GM23338 (cell line): ENCODE measurements around the gene PPFIBP1. TPM values are rescaled to one million over a fixed set of nuclear protein-coding genes. Genes with fewer than 3 reads are reported as not detected.

Experiments
- ATAC-seq: fragments of 200-7000 bp; cut with Tn5 transposase; 3 replicates; pipeline ENCODE4 v1.9.1; 2020
- DNase-seq: peaks from one replicate; pipeline ENCODE4 v3.0.0-alpha.2; 2015; ENCODE audit warnings: low spot score
- H2AFZ ChIP-seq: fragments of 200-600 bp; sonication (generic); 2 replicates; pipeline ENCODE4 v1.8.0; 2016; ENCODE audit warnings: antibody characterized with exemption, mild to moderate bottlenecking, moderate library complexity
- H3F3A ChIP-seq: fragments of 200-600 bp; sonication (generic); replicated peaks from 2 replicates; pipeline ENCODE4 v1.8.0; 2017; ENCODE audit warnings: antibody characterized with exemption, mixed run types, low read depth
- H3K27ac ChIP-seq: fragments of 200-600 bp; sonication (generic); 2 replicates; pipeline ENCODE4 v1.6.1; 2016; ENCODE audit warnings: low read depth
- H3K27me3 ChIP-seq: fragments of 200-600 bp; sonication (generic); 2 replicates; pipeline ENCODE4 v1.8.0; 2016; ENCODE audit warnings: mild to moderate bottlenecking, mixed run types, moderate library complexity; ENCODE audit not compliant: insufficient read depth
- H3K36me3 ChIP-seq: fragments of 200-600 bp; sonication (generic); 2 replicates; pipeline ENCODE4 v1.8.0; 2016; ENCODE audit warnings: mild to moderate bottlenecking; ENCODE audit not compliant: insufficient read depth
- H3K4me1 ChIP-seq: fragments of 200-600 bp; sonication (generic); 2 replicates; pipeline ENCODE4 v1.8.0; 2016; ENCODE audit warnings: mild to moderate bottlenecking, moderate library complexity; ENCODE audit not compliant: insufficient read depth
- H3K4me2 ChIP-seq: fragments of 200-600 bp; sonication (generic); 2 replicates; pipeline ENCODE4 v1.7.1; 2017; ENCODE audit warnings: mixed run types
- H3K4me3 ChIP-seq: fragments of 200-600 bp; sonication (generic); 2 replicates; pipeline ENCODE4 v1.6.1; 2016; ENCODE audit warnings: mixed run types
- H3K79me2 ChIP-seq: fragments of 200-600 bp; sonication (generic); replicated peaks from 2 replicates; pipeline ENCODE4 v1.8.0; 2017; ENCODE audit warnings: mild to moderate bottlenecking; ENCODE audit not compliant: insufficient read depth
- H3K9me2 ChIP-seq: fragments of 200-600 bp; sonication (generic); 2 replicates; pipeline ENCODE4 v1.8.0; 2017; ENCODE audit not compliant: insufficient read depth
- H4K20me1 ChIP-seq: fragments of 200-600 bp; sonication (generic); replicated peaks from 2 replicates; pipeline ENCODE4 v1.8.0; 2017; ENCODE audit warnings: mild to moderate bottlenecking; ENCODE audit not compliant: insufficient read depth
- H3K27ac Mint-ChIP-seq: 2 replicates; pipeline ENCODE4 v1.8.0; 2020; ENCODE audit warnings: inconsistent platforms, mild to moderate bottlenecking, moderate library complexity, mixed read lengths
- H3K27me3 Mint-ChIP-seq: 3 replicates; pipeline ENCODE4 v1.8.0; 2022; ENCODE audit warnings: low read depth, mild to moderate bottlenecking, moderate library complexity, mixed read lengths, inconsistent platforms; ENCODE audit not compliant: insufficient read depth, poor library complexity
- H3K36me3 Mint-ChIP-seq: 3 replicates; pipeline ENCODE4 v1.8.0; 2021; ENCODE audit warnings: low read depth, mild to moderate bottlenecking, inconsistent platforms, moderate library complexity, mixed read lengths
- H3K4me1 Mint-ChIP-seq: 3 replicates; pipeline ENCODE4 v1.8.0; 2020; ENCODE audit warnings: mild to moderate bottlenecking, inconsistent platforms, mixed read lengths
- H3K4me3 Mint-ChIP-seq: 3 replicates; pipeline ENCODE4 v1.8.0; 2021; ENCODE audit warnings: moderate library complexity, mild to moderate bottlenecking, inconsistent platforms, mixed read lengths
- H3K9me3 Mint-ChIP-seq: 3 replicates; pipeline ENCODE4 v1.8.0; 2020; ENCODE audit warnings: moderate library complexity, mild to moderate bottlenecking, inconsistent platforms, mixed read lengths
- CREB1 ChIP-seq: fragments of 250-450 bp; sonication (Bioruptor Pico); IDR thresholded peaks from 2 replicates; pipeline ENCODE4 v1.5.0; 2020; ENCODE audit warnings: low read depth, mild to moderate bottlenecking, moderate library complexity
- CTCF ChIP-seq, 2 experiments: fragments of 200-600 bp in 1 of 2; sonication (generic) in 1 of 2; conservative IDR thresholded peaks; 2 replicates each; pipeline versions ENCODE4 v1.5.1 to v1.6.1; 2016 to 2017; ENCODE audit warnings: antibody characterized with exemption in 2 of 2, low read depth in 2 of 2, mild to moderate bottlenecking in 2 of 2, moderate library complexity in 1 of 2
- EZH2 ChIP-seq: fragments of 200-600 bp; sonication (generic); IDR thresholded peaks from one replicate; pipeline ENCODE4 v1.8.0; 2017; ENCODE audit warnings: antibody characterized with exemption, mild to moderate bottlenecking, low read depth; ENCODE audit not compliant: unreplicated experiment
- EZH2phosphoT487 ChIP-seq: fragments of 200-600 bp; sonication (generic); IDR thresholded peaks from one replicate; pipeline ENCODE4 v1.8.1; 2018; ENCODE audit warnings: antibody characterized with exemption; ENCODE audit not compliant: unreplicated experiment
- JUNB ChIP-seq: IDR thresholded peaks from one replicate; pipeline ENCODE4 v1.6.1; 2016; ENCODE audit warnings: antibody characterized with exemption; ENCODE audit not compliant: unreplicated experiment
- NANOG ChIP-seq: IDR thresholded peaks from 2 replicates; pipeline ENCODE4 v1.6.1; 2016; ENCODE audit warnings: antibody characterized with exemption, borderline replicate concordance
- POLR2AphosphoS5 ChIP-seq: IDR thresholded peaks from 2 replicates; pipeline ENCODE4 v1.6.1; 2016; ENCODE audit warnings: antibody characterized with exemption, low read depth
- STAT1 ChIP-seq: IDR thresholded peaks from one replicate; pipeline ENCODE4 v1.6.1; 2016; ENCODE audit warnings: antibody characterized with exemption; ENCODE audit not compliant: unreplicated experiment
- ZNF114 ChIP-seq: fragments of 250-450 bp; sonication (Bioruptor Pico); IDR thresholded peaks from 2 replicates; pipeline ENCODE4 v1.5.0; 2020; ENCODE audit warnings: mild to moderate bottlenecking, moderate library complexity
- ZNF331 ChIP-seq: fragments of 250-450 bp; sonication (Bioruptor Pico); IDR thresholded peaks from 2 replicates; pipeline ENCODE4 v1.5.0; 2020; ENCODE audit warnings: low read depth, mild to moderate bottlenecking, moderate library complexity
- ZNF462 ChIP-seq: fragments of 250-450 bp; sonication (Bioruptor Pico); IDR thresholded peaks from 2 replicates; pipeline ENCODE4 v1.5.0; 2020; ENCODE audit warnings: mild to moderate bottlenecking, moderate library complexity
- polyA plus RNA-seq: library from polyadenylated mRNA; unstranded; fragments of >200 nt; fragmentation: Nextera tagmentation; extraction: Ambion mirVana; gene quantifications from 2 replicates; pipeline ENCODE4 v1.2.1, GENCODE V29; 2016
- total RNA-seq: library from RNA; depleted of rRNA; stranded (reverse); fragments of >200 nt; shearing (Covaris generic); gene quantifications from 2 replicates; pipeline ENCODE4 v1.2.3, GENCODE V29; 2014
- TF ChIP-seq, protein P1 (sequence below): IDR thresholded peaks from 2 replicates; pipeline ENCODE4 v1.6.1; 2016; ENCODE audit warnings: antibody characterized with exemption
- TF ChIP-seq, protein P2 (sequence below): IDR thresholded peaks from one replicate; pipeline ENCODE4 v1.6.1; 2018; ENCODE audit warnings: antibody characterized with exemption; ENCODE audit not compliant: unreplicated experiment

PPFIBP1 gene
- total and polyA plus RNA-seq, 2 experiments from 2014 or later: 33.2 to 41.9 TPM

DNA sequence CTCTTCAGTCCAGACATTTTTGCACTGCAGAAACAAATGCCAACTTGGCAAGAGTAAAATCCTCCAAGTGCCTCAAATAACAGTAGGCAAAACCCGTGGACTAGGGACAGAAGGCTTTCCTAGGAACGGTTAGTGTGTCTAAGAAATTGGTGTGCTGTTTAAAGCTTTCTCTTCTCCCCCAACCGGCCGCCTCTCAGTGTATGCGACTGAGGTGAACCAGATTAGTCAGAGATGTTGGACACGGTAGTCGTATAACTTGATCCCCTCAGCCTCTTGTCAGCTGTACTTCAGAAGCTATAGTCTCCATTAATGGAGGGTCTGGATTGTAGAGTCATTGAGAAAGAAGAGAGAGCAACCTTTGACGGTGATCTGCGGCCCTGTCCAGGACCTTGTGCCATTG is 21.7 kb downstream of the PPFIBP1 start:
- no peaks in the 10 kb centered on the region; the same call in none of the 2 replicates for H4K20me1 ChIP-seq
- no peak for TF ChIP-seq EZH2
- TF ChIP-seq POLR2AphosphoS5: no peak
- TF ChIP-seq STAT1: no peak
- TF ChIP-seq, protein P1, sequence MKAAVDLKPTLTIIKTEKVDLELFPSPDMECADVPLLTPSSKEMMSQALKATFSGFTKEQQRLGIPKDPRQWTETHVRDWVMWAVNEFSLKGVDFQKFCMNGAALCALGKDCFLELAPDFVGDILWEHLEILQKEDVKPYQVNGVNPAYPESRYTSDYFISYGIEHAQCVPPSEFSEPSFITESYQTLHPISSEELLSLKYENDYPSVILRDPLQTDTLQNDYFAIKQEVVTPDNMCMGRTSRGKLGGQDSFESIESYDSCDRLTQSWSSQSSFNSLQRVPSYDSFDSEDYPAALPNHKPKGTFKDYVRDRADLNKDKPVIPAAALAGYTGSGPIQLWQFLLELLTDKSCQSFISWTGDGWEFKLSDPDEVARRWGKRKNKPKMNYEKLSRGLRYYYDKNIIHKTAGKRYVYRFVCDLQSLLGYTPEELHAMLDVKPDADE: no peak
- no peak for TF ChIP-seq CTCF (conservative IDR thresholded peaks at IDR 0.05; ENCODE audit: low read depth in 2 of 2)
- TF ChIP-seq JUNB: no peak
- TF ChIP-seq, protein P2, sequence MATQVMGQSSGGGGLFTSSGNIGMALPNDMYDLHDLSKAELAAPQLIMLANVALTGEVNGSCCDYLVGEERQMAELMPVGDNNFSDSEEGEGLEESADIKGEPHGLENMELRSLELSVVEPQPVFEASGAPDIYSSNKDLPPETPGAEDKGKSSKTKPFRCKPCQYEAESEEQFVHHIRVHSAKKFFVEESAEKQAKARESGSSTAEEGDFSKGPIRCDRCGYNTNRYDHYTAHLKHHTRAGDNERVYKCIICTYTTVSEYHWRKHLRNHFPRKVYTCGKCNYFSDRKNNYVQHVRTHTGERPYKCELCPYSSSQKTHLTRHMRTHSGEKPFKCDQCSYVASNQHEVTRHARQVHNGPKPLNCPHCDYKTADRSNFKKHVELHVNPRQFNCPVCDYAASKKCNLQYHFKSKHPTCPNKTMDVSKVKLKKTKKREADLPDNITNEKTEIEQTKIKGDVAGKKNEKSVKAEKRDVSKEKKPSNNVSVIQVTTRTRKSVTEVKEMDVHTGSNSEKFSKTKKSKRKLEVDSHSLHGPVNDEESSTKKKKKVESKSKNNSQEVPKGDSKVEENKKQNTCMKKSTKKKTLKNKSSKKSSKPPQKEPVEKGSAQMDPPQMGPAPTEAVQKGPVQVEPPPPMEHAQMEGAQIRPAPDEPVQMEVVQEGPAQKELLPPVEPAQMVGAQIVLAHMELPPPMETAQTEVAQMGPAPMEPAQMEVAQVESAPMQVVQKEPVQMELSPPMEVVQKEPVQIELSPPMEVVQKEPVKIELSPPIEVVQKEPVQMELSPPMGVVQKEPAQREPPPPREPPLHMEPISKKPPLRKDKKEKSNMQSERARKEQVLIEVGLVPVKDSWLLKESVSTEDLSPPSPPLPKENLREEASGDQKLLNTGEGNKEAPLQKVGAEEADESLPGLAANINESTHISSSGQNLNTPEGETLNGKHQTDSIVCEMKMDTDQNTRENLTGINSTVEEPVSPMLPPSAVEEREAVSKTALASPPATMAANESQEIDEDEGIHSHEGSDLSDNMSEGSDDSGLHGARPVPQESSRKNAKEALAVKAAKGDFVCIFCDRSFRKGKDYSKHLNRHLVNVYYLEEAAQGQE: no peak
- TF ChIP-seq NANOG: no peak
- no peak for TF ChIP-seq ZNF462 (CRISPR knock-in tag)
- no peak for TF ChIP-seq CREB1 (CRISPR knock-in tag)
- no peak for TF ChIP-seq ZNF114 (CRISPR knock-in tag)
- no peak for TF ChIP-seq EZH2phosphoT487
- no peak for TF ChIP-seq ZNF331 (CRISPR knock-in tag)
- no peaks in the 10 kb centered on the region for H3K9me3 Mint-ChIP-seq
- 0 out of 3 replicates have a peak, but pooled peaks cover 5% of the 10 kb centered on the region for H3K36me3 Mint-ChIP-seq
- H3F3A ChIP-seq: no peaks in the 10 kb centered on the region
- no peak overlapping the region for H3K4me3 Mint-ChIP-seq
- no peak for ATAC-seq
- H3K4me1 Mint-ChIP-seq: peaks cover 30% of the 10 kb centered on the region
- no peak overlapping the region for H2AFZ ChIP-seq
- no peaks in the 10 kb centered on the region for H3K36me3 ChIP-seq
- H3K27ac Mint-ChIP-seq: no peak overlapping the region
- no peaks in the 10 kb centered on the region for H3K9me2 ChIP-seq
- peaks cover 36% of the 10 kb centered on the region for H3K79me2 ChIP-seq
- no peak overlapping the region for H3K27ac ChIP-seq
- H3K27me3 ChIP-seq: no peaks in the 10 kb centered on the region
- H3K4me3 ChIP-seq: no peak overlapping the region
- DNase-seq: no peak
- no peak overlapping the region for H3K4me2 ChIP-seq
- peaks cover 11% of the 10 kb centered on the region for H3K4me1 ChIP-seq
- H3K27me3 Mint-ChIP-seq: no peaks in the 10 kb centered on the region
